Stomach (tissue), 9 donors: ENCODE results near the gene MGME1. TPM values are rescaled to one million over a fixed set of nuclear protein-coding genes. Genes with fewer than 3 reads are reported as not detected.

Experiments
- DNase-seq, 2 donors: peaks; one replicate each; pipeline versions ENCODE4 v3.0.0 to v3.0.0-alpha.2; 2013 to 2019
- H3K27ac ChIP-seq, 5 donors: fragments of 200-600 bp in 4 of 5; sonication (generic) in 4 of 5; one replicate each; pipeline ENCODE4 v1.5.1; 2013 to 2019; ENCODE audit warnings: mild to moderate bottlenecking in 1 of 5, moderate library complexity in 1 of 5
- H3K27me3 ChIP-seq, 3 donors: fragments of 200-600 bp; sonication (generic); one replicate each; pipeline ENCODE4 v1.5.1; 2017 to 2019; ENCODE audit warnings: mixed run types in 1 of 3
- H3K36me3 ChIP-seq, 4 donors: fragments of 200-600 bp; sonication (generic); 1 replicate in 3 of 4; 2 replicates in 1 of 4; pipeline ENCODE4 v1.5.1; 2016 to 2019
- H3K4me1 ChIP-seq, 4 donors: fragments of 200-600 bp; sonication (generic); one replicate each; pipeline ENCODE4 v1.5.1; 2016 to 2019
- H3K4me3 ChIP-seq, 4 donors: fragments of 200-600 bp; sonication (generic) in 3 of 4; one replicate each; pipeline ENCODE4 v1.5.1; 2016 to 2019; ENCODE audit warnings: mild to moderate bottlenecking in 1 of 4
- H3K9me3 ChIP-seq, 4 donors: fragments of 200-600 bp; sonication (generic); one replicate each; pipeline ENCODE4 v1.5.1; 2016 to 2019
- CTCF ChIP-seq, 7 experiments: fragments of 450-650 bp in 4 of 7; fragments of 200-600 bp in 3 of 7; sonication (generic) in 3 of 7; IDR thresholded peaks; one replicate each; pipeline ENCODE4 v1.5.1; 2016 to 2019; ENCODE audit warnings: antibody characterized with exemption in 7 of 7, control low read depth in 2 of 7, mild to moderate bottlenecking in 1 of 7
- EP300 ChIP-seq: sonication (generic); formaldehyde crosslinking; IDR thresholded peaks from one replicate; pipeline ENCODE4 v1.6.1; 2017; ENCODE audit warnings: antibody characterized with exemption
- POLR2A ChIP-seq, 4 donors: fragments of 450-650 bp; IDR thresholded peaks; one replicate each; pipeline ENCODE4 v1.6.1; 2016; ENCODE audit warnings: antibody characterized with exemption in 4 of 4, control low read depth in 2 of 4, mild to moderate bottlenecking in 1 of 4, moderate library complexity in 1 of 4
- POLR2AphosphoS5 ChIP-seq, 3 donors: sonication (generic); formaldehyde crosslinking; IDR thresholded peaks; one replicate each; pipeline ENCODE4 v1.6.1; 2016; ENCODE audit warnings: antibody characterized with exemption in 3 of 3
- WGBS, 5 donors: extraction: QIAGEN DNeasy Blood & Tissue Kit in 3 of 5; methylation state at CpG; one replicate each; pipeline versions ENCODE4 v1.1.5 to v1.1.7; 2013 to 2018; 5-methylcytosine and 5-hydroxymethylcytosine counted together
- intact Hi-C: fragments of 100-400 bp; cut with DNase I; formaldehyde crosslinking; loops from one replicate; pipeline ENCODE4 v1.15.1; 2023; ENCODE audit warnings: low total_unique reads
- polyA plus RNA-seq, 3 donors: library from polyadenylated mRNA; stranded (reverse); fragments of 200-250 nt; gene quantifications; one replicate each; pipeline ENCODE4 v1.2.3, GENCODE V29; 2013
- total RNA-seq, 5 donors: library from RNA; depleted of rRNA; stranded (reverse); fragments of >200 nt; gene quantifications; one replicate each; pipeline versions ENCODE4 v1.1.0 to v1.2.3, GENCODE V29; 2014 to 2016
- donor health status: healthy with polysubstance abuse.
- donor health status: Bipolar disorder and iron deficiency.
- donor health status: healthy.

The MGME1 gene
- total and polyA plus RNA-seq, 8 donors: 2.3 to 19.1 (median 8.3) TPM

GRCh38 chr20:18016772-18017171 is 48.0 kb downstream of the MGME1 start:
- no peak for DNase-seq
- peaks cover 0 to 4% (median 0%) of the 10 kb centered on the region in 4 donors for H3K4me1 ChIP-seq
- peaks cover 0 to 22% (median 16%) of the 10 kb centered on the region in 4 donors for H3K36me3 ChIP-seq
- no peak overlapping the region for H3K27ac ChIP-seq
- intact Hi-C loops: no loop called here
- TF ChIP-seq EP300: no peak
- no peak for TF ChIP-seq CTCF (IDR thresholded peaks at IDR 0.05)
- TF ChIP-seq POLR2AphosphoS5 (IDR thresholded peaks at IDR 0.05): no peak
- TF ChIP-seq POLR2A (IDR thresholded peaks at IDR 0.05): no peak
- H3K27me3 ChIP-seq: no peaks in the 10 kb centered on the region
- H3K9me3 ChIP-seq: no peaks in the 10 kb centered on the region
- 77 to 86% (median 78%) methylated on average over 3 of the region's 3 CpGs for WGBS, 5 donors
- H3K4me3 ChIP-seq: no peak overlapping the region

- no peak for TF ChIP-seq POLR2AphosphoS5 (IDR thresholded peaks at IDR 0.05)
- TF ChIP-seq EP300: no peak
- TF ChIP-seq POLR2A (IDR thresholded peaks at IDR 0.05): no peak
- no peak for TF ChIP-seq CTCF (IDR thresholded peaks at IDR 0.05)
- DNase-seq: no peak
- H3K9me3 ChIP-seq: no peaks in the 10 kb centered on the region
- intact Hi-C loops: no loop called here
- peaks cover 0 to 4% (median 0%) of the 10 kb centered on the region in 4 donors for H3K4me1 ChIP-seq
- no peak overlapping the region for H3K4me3 ChIP-seq
- WGBS, 5 donors: 58 to 75% (median 72%) methylated on average over 10 of the region's 10 CpGs
- H3K27me3 ChIP-seq: no peaks in the 10 kb centered on the region
- peaks cover 0 to 35% (median 28%) of the 10 kb centered on the region in 4 donors for H3K36me3 ChIP-seq
- no peak overlapping the region for H3K27ac ChIP-seq
Measured at GRCh38 chr20:18018100-18018499, 49.3 kb downstream of the MGME1 start.

GRCh38 chr20:18019068-18019467 is 50.2 kb downstream of the MGME1 start:
- DNase-seq: peak in 1 of 2 donors; percentile 36

GRCh38 chr20:18020931-18021330 is 52.1 kb downstream of the MGME1 start:
- no peaks in the 10 kb centered on the region for H3K9me3 ChIP-seq
- no peak for TF ChIP-seq POLR2AphosphoS5 (IDR thresholded peaks at IDR 0.05)
- no peak for TF ChIP-seq CTCF (IDR thresholded peaks at IDR 0.05)
- TF ChIP-seq EP300: no peak
- no peak for TF ChIP-seq POLR2A (IDR thresholded peaks at IDR 0.05)
- no peak overlapping the region for H3K4me3 ChIP-seq
- no peak for DNase-seq
- peaks cover 0 to 63% (median 43%) of the 10 kb centered on the region in 4 donors for H3K36me3 ChIP-seq
- peaks cover 0 to 4% (median 0%) of the 10 kb centered on the region in 4 donors for H3K4me1 ChIP-seq
- no peaks in the 10 kb centered on the region for H3K27me3 ChIP-seq
- intact Hi-C loops: no loop called here
- 84 to 91% (median 87%) methylated on average over 7 of the region's 7 CpGs for WGBS, 5 donors
- H3K27ac ChIP-seq: no peak overlapping the region

More at GRCh38 chr20:18019068-18019467, 50.2 kb downstream of the MGME1 start:
- 0 to 15% (median 6%) methylated on average over 1 of the region's 1 CpG for WGBS, 5 donors
- intact Hi-C loops: no loop called here
- Histone ChIP-seq H3K27me3 (no peaks in the 10 kb centered on the region), H3K9me3 (no peaks in the 10 kb centered on the region), H3K27ac (no peak overlapping the region), H3K36me3 (peaks cover 0 to 45% (median 37%) of the 10 kb centered on the region in 4 donors), H3K4me3 (no peak overlapping the region), H3K4me1 (peaks cover 0 to 4% (median 0%) of the 10 kb centered on the region in 4 donors)
- TF ChIP-seq POLR2A (IDR thresholded peaks at IDR 0.05) (no peak), EP300 (no peak), CTCF (IDR thresholded peaks at IDR 0.05) (peak in 2 of 7 experiments; percentile 8 to 11), POLR2AphosphoS5 (IDR thresholded peaks at IDR 0.05) (no peak)
